Left ventricle myocardium inferior (tissue), 1 donor: ENCODE data around the gene BNC2. TPM values are rescaled to one million over a fixed set of nuclear protein-coding genes. Genes with fewer than 3 reads are reported as not detected.

Experiments used
- DNase-seq: peaks from one replicate; pipeline ENCODE4 v3.0.0-alpha.2; 2020
- H3K27ac ChIP-seq: fragments of 200-600 bp; replicated peaks from 2 replicates; pipeline ENCODE4 v1.8.0; 2021
- H3K27me3 ChIP-seq: fragments of 200-600 bp; 2 replicates; pipeline ENCODE4 v1.8.0; 2021; ENCODE audit warnings: low read depth
- H3K36me3 ChIP-seq: fragments of 200-600 bp; 2 replicates; pipeline ENCODE4 v1.8.0; 2021
- H3K4me1 ChIP-seq: fragments of 200-600 bp; 2 replicates; pipeline ENCODE4 v1.8.0; 2021
- H3K4me3 ChIP-seq: fragments of 200-600 bp; 2 replicates; pipeline ENCODE4 v1.8.0; 2021; ENCODE audit warnings: mild to moderate bottlenecking, moderate library complexity
- H3K9me3 ChIP-seq: fragments of 200-600 bp; replicated peaks from 2 replicates; pipeline ENCODE4 v1.8.0; 2021
- intact Hi-C: fragments of 100-400 bp; cut with micrococcal nuclease; formaldehyde crosslinking; loops from one replicate; pipeline ENCODE4 v1.11.0; 2022
- total RNA-seq: library from RNA; stranded (reverse); fragmentation: NEBNext Ultra II Directional; extraction: Animal tissue kit (Norgen Biotek cat#: 25700); gene quantifications from one replicate; pipeline ENCODE4 v1.2.1, GENCODE V29; 2021
- TF ChIP-seq, protein P1 (sequence below): fragments of 200-600 bp; IDR thresholded peaks from 2 replicates; pipeline ENCODE4 v1.8.0; 2021; ENCODE audit warnings: antibody characterized with exemption, mild to moderate bottlenecking, borderline replicate concordance
- donor health status: DM: no; HTN: yes; CAD: no; lungs with severe emphysema.

The BNC2 gene
- total RNA-seq, 1 donor from 2014 or later, result 3.5 TPM

DNA sequence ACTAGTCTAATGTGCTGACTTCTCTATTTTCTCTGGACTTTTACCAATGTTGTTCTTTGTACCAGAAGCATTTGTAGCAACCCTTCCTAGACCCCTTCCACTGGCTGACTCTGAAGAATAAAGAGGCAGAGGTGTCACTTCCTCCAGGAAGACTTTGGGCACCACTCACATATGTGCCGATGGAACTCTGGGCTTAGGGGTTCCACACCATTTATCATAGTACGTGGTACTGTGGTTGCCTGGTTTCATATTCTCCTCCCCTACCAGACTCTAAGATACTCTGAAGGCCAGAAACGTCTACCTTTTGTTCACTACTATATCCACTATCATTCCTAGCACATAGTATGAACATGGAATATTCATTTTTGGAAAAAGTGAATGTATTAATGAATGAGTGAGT is 88.0 kb downstream of the BNC2 start:
- no peaks in the 10 kb centered on the region for H3K27me3 ChIP-seq
- intact Hi-C loops, result no loop called here

DNA sequence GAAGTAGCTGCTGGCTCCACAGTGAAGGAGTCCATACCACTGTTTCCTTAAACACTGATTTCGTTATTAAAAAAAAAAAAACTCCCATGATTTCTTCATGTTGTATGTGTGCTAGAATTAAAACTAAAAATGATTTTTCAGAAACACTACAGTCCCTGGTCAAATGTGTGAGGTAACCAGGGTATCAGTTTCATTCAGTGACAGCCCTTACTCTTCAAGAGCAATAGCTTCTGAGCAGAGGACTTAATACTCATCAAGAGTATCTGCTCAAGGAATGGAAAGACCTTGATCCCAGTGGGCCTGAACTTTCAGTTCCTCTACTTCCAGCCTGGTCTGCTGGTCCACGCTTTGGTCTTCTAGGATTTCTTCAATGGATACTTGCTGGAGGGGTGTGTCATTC is 95.1 kb downstream of the BNC2 start:
- DNase-seq, result no peak
- H3K4me1 ChIP-seq, result no peaks in the 10 kb centered on the region
- H3K36me3 ChIP-seq, result no peaks in the 10 kb centered on the region
- H3K27ac ChIP-seq, result no peak overlapping the region
- no peak overlapping the region for H3K4me3 ChIP-seq
- H3K27me3 ChIP-seq, result peaks cover 6% of the 10 kb centered on the region
- H3K9me3 ChIP-seq, result no peaks in the 10 kb centered on the region
- TF ChIP-seq, protein P1, sequence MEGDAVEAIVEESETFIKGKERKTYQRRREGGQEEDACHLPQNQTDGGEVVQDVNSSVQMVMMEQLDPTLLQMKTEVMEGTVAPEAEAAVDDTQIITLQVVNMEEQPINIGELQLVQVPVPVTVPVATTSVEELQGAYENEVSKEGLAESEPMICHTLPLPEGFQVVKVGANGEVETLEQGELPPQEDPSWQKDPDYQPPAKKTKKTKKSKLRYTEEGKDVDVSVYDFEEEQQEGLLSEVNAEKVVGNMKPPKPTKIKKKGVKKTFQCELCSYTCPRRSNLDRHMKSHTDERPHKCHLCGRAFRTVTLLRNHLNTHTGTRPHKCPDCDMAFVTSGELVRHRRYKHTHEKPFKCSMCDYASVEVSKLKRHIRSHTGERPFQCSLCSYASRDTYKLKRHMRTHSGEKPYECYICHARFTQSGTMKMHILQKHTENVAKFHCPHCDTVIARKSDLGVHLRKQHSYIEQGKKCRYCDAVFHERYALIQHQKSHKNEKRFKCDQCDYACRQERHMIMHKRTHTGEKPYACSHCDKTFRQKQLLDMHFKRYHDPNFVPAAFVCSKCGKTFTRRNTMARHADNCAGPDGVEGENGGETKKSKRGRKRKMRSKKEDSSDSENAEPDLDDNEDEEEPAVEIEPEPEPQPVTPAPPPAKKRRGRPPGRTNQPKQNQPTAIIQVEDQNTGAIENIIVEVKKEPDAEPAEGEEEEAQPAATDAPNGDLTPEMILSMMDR, result no peak
- intact Hi-C loops, result no loop called here

More for the DNA sequence above, 88.0 kb downstream of the BNC2 start:
- DNase-seq, result no peak
- Histone ChIP-seq H3K4me1 (no peaks in the 10 kb centered on the region), H3K27ac (no peak overlapping the region), H3K4me3 (no peak overlapping the region), H3K36me3 (no peaks in the 10 kb centered on the region), H3K9me3 (no peaks in the 10 kb centered on the region)
- TF ChIP-seq, protein P1, result no peak

DNA sequence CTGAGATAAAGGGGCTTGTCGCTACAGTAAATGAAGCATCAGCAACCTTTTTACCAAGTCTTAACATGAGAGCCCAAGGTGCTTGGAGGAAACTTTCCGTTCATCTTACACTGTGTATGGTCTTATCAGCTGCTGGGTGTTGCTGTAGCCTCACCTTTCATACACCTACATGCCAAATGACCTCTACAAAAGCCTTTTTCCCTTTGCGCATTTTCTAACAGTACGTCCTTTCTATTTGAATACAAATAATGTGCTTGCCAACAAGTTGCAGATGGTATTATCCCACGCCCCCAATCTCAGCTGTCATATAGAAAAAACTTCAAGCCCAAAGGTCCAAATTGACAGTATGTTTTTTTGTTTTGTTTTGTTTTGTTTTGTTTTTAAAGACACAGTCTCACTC is 96.9 kb downstream of the BNC2 start:
- Histone ChIP-seq H3K4me1 (no peaks in the 10 kb centered on the region), H3K27me3 (peaks cover 6% of the 10 kb centered on the region), H3K36me3 (no peaks in the 10 kb centered on the region), H3K9me3 (no peaks in the 10 kb centered on the region), H3K4me3 (no peak overlapping the region), H3K27ac (no peak overlapping the region)
- DNase-seq, result no peak
- intact Hi-C loops, result no loop called here
- TF ChIP-seq, protein P1, result no peak

DNA sequence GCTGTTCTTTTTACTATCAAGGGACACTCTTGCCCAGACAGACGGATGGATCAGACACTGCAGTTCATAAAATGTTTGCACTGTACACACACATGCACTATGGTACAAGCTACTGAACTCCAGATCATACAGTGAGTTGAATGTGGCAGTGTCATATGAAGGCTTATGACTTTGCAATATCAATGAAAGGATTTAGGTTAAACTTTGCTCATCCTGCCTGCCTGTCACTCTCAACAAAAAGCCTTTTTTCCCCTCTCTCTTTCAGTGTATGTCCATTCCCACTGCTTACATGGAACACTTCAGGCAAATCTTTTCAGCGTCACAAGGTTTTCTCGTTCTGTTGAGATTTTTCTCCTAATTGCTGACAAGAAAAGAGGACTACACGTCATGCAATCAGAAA is 97.4 kb downstream of the BNC2 start:
- no peaks in the 10 kb centered on the region for H3K4me1 ChIP-seq
- DNase-seq, result no peak
- H3K36me3 ChIP-seq, result no peaks in the 10 kb centered on the region
- no peak overlapping the region for H3K27ac ChIP-seq
- intact Hi-C loops, result no loop called here
- H3K4me3 ChIP-seq, result no peak overlapping the region
- H3K27me3 ChIP-seq, result peaks cover 6% of the 10 kb centered on the region
- TF ChIP-seq, protein P1, result no peak
- H3K9me3 ChIP-seq, result no peaks in the 10 kb centered on the region

DNA sequence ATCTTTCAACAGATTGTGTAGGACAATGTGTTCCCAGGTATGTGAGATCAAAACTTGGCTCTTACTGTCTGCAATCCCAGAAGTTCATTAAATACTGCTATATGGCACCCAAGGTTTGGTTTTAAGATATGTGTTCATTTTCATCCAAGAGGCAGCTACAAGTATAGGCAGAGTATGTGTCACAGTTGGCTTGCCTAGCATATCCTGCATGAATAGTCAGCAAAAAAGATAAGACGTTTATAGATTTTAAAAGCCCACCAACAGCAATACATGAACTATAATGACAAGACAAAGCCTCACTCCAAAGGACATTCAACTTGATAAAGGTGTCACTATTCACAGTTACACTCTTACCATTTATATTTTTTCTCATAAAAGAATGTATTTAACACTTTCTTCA is 99.1 kb downstream of the BNC2 start:
- Histone ChIP-seq H3K4me1 (no peaks in the 10 kb centered on the region), H3K27me3 (peaks cover 10% of the 10 kb centered on the region), H3K27ac (no peak overlapping the region), H3K9me3 (no peaks in the 10 kb centered on the region), H3K36me3 (no peaks in the 10 kb centered on the region), H3K4me3 (no peak overlapping the region)
- no peak for DNase-seq
- TF ChIP-seq, protein P1, result no peak
- intact Hi-C loops, result no loop called here

DNA sequence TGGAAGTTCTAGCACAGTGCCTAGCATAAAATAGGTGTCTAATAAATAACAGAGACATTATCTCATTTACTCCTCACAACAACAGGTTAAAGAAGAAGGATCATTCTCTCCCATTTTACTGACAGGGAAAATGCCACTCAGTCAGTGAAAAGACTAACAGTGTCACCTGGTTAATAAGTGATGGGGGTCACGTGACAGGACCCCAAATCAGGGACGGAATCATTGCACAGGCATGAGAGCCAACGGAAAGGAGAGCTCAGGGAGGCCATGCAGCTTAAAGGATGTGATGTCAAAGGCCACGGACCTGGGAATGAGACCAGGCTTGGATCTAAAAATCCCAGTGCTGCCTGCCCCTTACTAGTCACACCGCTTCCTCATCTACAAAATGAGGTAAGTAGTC is 101.2 kb downstream of the BNC2 start:
- no peaks in the 10 kb centered on the region for H3K9me3 ChIP-seq
- intact Hi-C loops, result no loop called here

More for the DNA sequence above, 101.2 kb downstream of the BNC2 start:
- Histone ChIP-seq H3K4me3 (no peak overlapping the region), H3K27me3 (peaks cover 10% of the 10 kb centered on the region), H3K36me3 (no peaks in the 10 kb centered on the region), H3K27ac (no peak overlapping the region), H3K4me1 (no peaks in the 10 kb centered on the region)
- TF ChIP-seq, protein P1, result no peak
- no peak for DNase-seq
